Activated CD4-positive, alpha-beta T cell treated with anti-CD3 and anti-CD28 coated beads, Interleukin-2, amount 50 U/mL, for 24 hours (primary cell): ENCODE results near the gene SEPTIN10.
"Not testable (repeated sequence)": the region's sequence is repeated elsewhere in the genome, so short reads cannot be mapped to it uniquely, and the experiment has no call there.

Experiments used
- DNase-seq, 2 donors: peaks; one replicate each; pipeline ENCODE4 v3.0.0-alpha.2; 2020; ENCODE audit warnings: low read depth in 1 of 2, low spot score in 1 of 2

The SEPTIN10 gene

GRCh38 chr2:109607766-109608165, 6.0 kb downstream of the SEPTIN10 start:
- DNase-seq, result no peak

DNA sequence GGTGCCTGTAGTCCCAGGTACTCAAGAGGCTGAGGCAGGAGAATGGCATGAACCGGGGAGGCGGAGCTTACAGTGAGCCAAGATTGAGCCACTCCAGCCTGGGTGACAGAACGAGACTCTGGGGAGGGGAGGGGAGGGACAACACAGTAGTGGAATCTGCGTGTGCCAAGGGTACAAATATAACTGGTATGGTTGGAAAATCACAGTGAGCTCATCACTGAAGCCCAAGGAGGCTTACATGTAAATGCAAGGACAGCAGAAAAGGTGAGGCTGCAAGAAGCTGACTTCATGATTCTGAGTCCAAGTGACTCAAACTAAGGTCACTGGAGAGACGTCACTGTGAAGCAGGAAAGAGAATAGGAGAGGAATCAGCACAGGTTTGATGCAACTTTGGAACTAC, 9.2 kb downstream of the SEPTIN10 start:
- no peak for DNase-seq

DNA sequence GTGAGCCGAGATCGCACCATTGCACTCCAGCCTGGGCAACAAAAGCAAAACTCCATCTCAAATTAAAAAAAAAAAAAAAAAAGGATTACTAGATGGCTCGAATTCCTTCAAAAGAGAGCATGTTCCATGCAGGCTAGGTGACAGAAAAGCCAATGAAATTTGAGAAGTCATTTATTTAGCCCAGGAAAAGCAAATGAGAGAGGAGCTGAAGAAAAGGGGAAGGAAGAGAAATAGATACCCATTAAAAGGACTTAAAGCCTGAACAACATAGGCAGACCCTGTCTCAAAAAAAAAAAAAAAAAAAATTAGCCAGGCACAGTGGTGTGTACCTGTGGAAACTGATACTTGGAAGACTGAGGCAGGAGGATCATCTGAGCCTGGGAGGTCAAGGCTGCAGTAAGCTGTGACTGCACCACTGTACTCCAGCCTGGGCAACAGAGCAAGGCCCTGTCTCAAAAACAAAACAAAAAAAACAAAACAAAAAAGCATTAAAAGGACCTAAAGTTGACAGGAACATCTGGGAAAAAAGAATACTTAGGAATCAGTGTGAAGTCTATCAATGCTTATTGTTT, 11.1 kb downstream of the SEPTIN10 start:
- DNase-seq, result no peak

- no peak for DNase-seq
Observed at GRCh38 chr2:109601783-109602182, 12.0 kb downstream of the SEPTIN10 start.

GRCh38 chr2:109597283-109597682, 16.5 kb downstream of the SEPTIN10 start:
- no peak for DNase-seq

DNA sequence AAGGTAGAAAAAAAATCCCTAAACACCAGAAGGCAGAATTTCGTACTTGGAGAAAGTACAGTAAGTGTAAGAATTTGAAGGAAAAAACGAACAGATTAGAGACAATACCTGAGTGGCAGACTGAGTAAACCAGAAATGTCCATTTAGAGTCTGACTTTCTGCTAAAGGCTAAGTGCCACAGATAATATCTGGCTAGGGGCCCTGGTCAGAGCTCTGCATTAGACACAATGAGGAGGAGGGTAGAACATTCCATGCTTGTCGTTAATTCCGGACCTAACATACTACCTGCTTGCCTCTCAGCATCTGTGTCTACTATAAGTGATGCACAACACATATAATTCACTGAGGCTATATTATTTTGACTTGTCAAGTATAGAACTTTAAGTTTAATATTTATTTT, 18.1 kb downstream of the SEPTIN10 start:
- DNase-seq, result no peak

DNA sequence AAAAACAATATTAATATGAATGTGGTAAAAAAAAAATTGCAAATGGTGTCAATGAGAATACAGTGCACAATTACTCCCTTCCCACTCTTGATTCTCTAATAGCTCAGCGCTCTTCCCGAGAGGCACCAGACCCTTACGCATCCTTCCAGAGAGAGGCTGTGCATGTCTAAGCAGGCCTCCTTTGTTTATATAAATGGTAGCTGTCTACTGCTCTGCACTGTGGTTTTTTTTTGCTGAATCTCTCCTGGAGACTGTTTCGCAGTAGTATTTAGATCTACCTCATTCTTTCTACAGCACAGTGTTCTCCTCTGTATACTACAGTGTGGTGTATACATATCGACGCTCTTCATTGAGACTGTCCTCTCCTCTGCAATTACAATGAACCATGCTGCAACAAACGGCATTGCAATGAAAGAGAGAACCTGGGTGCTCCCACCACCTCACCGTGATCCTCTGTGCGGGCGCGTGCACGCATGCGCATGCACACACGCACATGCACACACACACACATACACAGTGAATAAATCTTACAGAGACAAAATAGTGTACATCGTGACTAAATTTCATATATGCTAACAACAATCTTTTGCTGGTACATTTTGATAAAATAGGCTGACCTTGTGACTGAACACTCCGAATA, 19.4 kb downstream of the SEPTIN10 start:
- no peak for DNase-seq

- DNase-seq, result no peak
Observed at GRCh38 chr2:109592905-109593304, 20.9 kb downstream of the SEPTIN10 start.

DNA sequence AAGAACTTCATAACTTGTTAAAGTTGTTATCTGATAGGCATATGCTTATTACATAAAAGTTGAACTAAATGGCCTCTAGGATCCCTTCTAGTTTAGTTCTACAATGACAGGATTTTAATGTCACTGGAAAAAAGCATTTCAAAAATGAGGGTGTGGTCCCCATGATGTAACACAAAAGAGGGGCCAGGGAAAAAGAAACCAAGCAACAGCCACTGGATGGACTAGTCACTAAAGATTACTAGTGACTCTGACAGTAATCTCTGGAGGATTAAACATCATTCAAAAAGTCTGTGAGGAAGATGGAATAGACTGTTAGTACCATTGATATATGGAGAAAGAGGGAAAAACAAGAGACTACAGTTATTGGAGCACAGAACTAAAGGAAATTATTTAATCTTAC, 22.6 kb downstream of the SEPTIN10 start:
- no peak for DNase-seq

DNA sequence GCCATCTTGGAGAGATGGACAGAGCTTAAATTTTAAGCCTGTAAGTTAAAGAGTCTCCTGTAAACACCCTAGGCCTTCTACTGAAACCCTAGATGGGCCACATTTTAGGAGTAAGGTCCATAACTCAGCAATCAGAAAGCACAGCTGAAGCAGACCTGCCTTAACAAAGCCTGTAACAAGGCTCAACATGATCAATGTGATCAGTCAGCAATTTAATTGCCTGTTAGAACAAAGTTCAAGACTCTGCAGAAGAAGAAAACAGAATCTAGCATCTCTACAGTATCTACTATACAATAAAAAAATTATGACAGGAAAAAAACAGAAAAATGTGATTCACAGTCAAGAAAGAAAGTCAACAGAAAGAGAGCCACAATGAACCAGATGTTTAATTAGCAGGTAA, 27.1 kb downstream of the SEPTIN10 start:
- no peak for DNase-seq

DNA sequence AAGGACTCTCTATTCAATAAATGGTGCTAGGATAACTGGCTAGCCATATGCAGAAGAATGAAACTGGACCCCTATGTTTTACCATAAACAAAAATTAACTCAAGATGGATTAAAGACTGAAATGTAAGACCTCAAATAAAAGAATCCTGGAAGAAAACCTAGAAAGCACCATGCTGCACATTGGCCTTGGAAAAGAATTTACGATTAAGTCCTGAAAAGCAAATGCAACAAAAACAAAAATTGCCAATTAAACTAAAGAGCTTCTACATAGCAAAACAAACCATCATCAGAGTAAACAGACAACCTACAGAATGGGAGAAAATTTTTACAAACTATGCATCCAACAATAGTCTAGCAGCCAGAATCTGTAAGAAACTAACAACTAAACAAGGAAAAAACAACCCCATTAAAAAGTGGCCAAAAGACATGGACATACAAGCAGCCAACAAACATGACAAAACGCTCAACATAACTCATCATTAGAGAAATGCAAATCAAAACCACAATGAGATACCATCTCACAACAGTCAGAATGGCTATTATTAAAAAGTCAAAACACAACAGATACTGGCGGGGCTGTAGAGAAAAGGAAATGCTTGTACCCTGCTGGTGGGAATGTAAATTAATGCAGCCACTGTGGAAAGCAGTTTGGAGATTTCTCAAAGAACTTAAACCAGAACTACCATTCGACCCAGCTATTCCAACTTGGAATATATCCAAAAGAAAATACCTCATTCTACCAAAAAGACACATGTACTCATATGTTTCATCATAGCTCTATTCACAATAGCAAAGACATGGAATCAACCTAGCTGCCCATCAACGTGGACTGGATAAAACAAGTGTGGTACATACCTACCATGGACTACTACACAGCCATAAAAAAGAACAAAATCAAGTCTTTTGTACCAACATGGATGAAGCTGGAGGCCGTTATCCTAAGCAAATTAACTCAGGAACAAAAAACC, 30.6 kb downstream of the SEPTIN10 start:
- no peak for DNase-seq

DNA sequence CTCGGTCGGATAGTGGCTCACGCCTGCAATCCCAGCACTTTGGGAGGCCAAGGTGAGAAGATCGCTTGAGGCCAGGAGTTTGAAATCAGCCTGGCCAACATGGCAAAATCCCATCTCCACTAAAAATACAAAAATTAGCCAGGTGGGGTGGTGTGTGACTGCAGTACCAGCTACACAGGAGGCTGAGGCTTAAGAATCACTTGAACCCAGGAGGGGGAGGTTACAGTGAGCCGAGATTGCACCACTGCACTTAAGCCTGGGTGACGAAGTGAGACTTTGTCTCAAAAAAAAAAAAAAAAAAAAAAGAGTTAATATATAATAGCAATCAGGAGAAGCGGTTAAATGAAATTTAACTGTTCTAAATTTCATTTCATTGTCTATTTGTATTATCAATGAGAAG, 36.1 kb downstream of the SEPTIN10 start:
- DNase-seq, result not testable (repeated sequence)

DNA sequence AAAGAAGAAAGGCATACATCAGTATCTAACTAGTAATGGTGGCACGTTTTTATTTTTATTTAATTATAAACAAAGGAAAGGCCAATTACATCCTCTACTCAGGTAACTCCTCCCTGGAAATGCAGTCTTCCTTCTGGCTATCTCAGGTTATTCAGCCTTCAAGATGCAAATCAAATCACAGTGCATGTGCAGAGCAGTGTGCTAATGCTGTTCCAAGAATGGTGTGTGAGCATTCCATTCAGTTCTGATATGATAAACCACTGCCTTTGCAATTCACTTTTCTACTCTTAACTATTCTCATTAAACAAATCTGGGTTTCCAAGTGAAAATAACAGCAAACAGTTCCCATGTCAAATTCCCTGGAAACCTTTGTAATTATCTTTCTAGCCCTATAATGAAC, 38.4 kb downstream of the SEPTIN10 start:
- no peak for DNase-seq

DNA sequence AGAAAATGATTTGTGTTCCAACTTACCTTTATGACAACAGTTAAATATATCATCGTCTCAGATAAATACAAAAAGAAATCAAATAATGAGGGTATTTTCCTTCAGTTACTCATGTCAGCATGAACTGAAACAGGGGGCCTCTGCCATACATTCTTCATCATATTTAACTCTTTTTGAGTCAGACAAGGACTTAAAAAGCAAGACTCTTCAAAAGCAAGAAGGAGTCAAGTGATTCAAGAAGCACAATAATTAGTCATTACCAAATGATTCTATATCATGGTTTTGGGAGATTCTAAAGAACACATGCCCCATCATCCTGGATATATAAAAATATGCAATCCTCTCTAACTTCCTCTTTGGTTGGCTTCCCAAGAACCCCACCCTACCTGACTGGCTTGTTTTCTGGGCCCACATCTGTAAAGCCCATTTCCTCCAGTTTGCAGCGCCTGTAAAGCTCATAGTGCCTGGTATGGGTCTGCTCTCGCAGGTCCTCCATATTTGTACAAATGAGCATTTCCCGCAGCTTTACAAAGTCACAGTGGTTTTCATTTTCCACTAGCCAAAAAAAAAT, 49.7 kb downstream of the SEPTIN10 start:
- no peak for DNase-seq

- no peak for DNase-seq
Observed at GRCh38 chr2:109563288-109563687, 50.5 kb downstream of the SEPTIN10 start.

DNA sequence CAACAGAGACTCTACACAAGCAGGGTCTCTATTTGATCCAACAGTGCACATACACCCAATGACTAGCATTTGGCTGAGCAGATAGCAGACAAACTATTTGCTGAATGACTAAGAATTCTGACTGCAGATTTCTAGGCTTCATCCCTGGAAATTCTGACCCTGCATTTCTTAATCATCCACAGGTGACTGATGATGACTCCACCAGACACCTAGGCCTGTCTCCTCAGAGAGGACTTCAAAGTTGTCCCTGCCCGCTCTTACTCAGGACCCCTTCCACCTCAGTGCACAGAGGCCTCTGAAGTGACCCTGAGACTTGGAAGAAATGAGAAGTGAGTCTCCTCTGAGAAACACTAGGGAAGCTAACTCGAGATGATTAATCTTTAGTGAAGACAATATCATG, 51.3 kb downstream of the SEPTIN10 start:
- DNase-seq, result no peak

DNA sequence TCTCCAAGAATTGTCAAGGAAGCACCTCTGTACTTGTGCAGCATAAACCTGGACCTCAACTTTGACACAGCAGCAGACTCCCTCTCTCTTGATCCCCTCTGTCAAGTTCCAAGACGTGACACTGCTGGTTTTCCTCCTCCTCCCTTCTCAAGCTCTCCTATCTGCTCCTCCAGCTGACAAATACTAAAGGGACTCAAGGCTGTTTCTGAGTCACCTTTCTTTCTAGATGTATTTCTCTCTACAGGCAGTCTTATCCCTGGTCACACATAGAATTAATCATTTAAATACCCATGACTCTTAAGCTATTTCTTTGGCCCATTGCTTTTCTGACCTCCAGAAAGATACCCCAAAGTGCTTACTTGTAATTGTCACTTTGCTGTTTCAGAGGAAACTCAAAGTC, 53.5 kb downstream of the SEPTIN10 start:
- DNase-seq, result no peak

DNA sequence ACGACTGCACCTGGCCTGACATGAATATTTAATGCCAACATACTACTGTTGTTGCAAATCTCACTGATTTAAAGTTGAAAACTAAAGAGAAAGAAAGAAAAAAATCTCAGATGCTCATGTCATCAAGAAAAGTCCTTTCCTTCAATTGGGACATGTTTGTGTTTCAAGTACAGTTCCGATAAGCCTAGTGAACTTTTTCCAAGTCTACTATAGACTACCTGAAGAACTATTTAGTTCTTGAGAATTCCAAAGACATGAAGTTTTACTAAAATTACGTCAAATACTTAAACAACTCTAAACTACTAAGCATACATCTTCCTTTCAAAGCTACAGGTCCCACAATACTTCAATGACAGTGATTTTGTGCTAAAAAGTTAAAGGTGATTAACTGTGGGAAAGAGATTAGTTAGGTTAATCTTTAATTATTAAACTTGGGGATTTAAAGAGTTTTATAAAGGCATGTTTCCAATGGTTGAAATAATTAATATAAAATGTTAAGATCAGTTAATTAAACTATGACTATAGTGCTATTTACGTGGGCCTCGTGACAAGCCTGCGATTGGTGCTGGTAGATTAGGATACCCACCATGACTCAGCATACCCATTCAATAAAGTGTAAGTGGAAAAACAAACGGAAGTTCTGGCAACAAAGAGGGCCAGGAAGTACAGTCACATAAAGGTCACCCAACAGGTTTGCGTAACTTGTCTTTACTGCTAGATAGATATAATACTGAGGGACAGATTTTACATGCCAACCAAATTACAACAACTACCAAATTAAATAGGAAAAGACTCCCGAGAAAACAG, 55.5 kb downstream of the SEPTIN10 start:
- no peak for DNase-seq

DNA sequence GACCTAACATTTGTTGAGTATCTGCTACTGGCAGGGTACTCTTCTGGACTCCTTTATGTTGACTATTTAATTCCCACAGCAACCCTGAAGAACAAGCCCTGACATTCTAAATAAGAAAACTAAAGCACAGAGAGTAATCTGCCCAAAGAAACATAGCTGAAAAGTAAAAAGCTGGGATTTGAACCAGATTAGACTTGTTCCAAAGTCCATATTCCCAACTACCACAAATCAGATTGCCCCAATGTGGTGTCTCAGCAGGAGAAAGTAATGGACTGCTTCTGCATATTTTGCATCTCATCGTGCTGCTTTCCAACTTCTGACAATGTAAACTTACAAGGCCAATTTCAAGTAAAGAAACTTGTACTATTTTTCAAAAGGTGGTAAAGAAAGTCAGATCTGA, 56.5 kb downstream of the SEPTIN10 start:
- no peak for DNase-seq

GRCh38 chr2:109555346-109555900, 58.3 kb downstream of the SEPTIN10 start:
- DNase-seq, result no peak

DNA sequence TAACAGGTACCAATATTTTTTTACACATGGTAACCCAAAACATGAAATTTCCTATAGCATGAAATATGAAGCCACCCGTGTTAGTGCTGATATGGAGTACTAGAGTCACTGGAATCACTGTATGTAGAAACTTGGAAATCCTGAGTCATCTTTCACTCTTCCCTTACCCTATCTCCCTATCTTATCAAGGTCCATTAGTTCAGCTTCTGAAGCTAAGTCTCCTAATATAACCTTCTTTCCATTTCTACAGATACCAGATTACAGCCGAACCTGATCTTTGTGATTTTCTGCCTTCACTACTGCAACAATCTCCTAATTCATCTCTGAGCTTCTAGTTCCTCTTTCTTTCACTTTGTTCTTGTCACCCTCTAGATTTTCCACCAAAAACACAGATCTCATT, 59.0 kb downstream of the SEPTIN10 start:
- DNase-seq, result no peak
